Skeletal muscle satellite cell (primary cell): ENCODE measurements around the gene CD164. TPM values are rescaled to one million over a fixed set of nuclear protein-coding genes. Genes with fewer than 3 reads are reported as not detected.

ENCODE experiments used
- H3K27me3 ChIP-seq: 2 replicates; pipeline ENCODE4 v1.7.0; 2013; ENCODE audit warnings: low read length; ENCODE audit not compliant: control insufficient read depth, insufficient read depth
- H3K36me3 ChIP-seq: 2 replicates; pipeline ENCODE4 v1.7.0; 2013; ENCODE audit warnings: mild to moderate bottlenecking, control low read depth, low read length; ENCODE audit not compliant: insufficient read depth
- H3K4me1 ChIP-seq: 2 replicates; pipeline ENCODE4 v1.7.0; 2013; ENCODE audit warnings: low read length; ENCODE audit not compliant: control insufficient read depth, insufficient read depth
- H3K4me2 ChIP-seq: 2 replicates; pipeline ENCODE4 v1.7.0; 2013; ENCODE audit warnings: mild to moderate bottlenecking, low read length
- H3K4me3 ChIP-seq: 2 replicates; pipeline ENCODE4 v1.7.0; 2013; ENCODE audit warnings: low read length
- H3K9ac ChIP-seq: 2 replicates; pipeline ENCODE4 v1.7.0; 2013; ENCODE audit warnings: mild to moderate bottlenecking, low read depth, low read length, moderate library complexity
- H3K9me3 ChIP-seq: replicated peaks from 2 replicates; pipeline ENCODE4 v1.7.0; 2013; ENCODE audit warnings: mild to moderate bottlenecking, control low read depth, low read length
- total RNA-seq: library from RNA; depleted of rRNA; stranded (reverse); fragments of >200 nt; gene quantifications from 2 replicates; pipeline ENCODE4 v1.2.3, GENCODE V29; 2012; rRNA removed

Gene CD164
- total RNA-seq: 173 and 302 TPM in 2 replicates

DNA sequence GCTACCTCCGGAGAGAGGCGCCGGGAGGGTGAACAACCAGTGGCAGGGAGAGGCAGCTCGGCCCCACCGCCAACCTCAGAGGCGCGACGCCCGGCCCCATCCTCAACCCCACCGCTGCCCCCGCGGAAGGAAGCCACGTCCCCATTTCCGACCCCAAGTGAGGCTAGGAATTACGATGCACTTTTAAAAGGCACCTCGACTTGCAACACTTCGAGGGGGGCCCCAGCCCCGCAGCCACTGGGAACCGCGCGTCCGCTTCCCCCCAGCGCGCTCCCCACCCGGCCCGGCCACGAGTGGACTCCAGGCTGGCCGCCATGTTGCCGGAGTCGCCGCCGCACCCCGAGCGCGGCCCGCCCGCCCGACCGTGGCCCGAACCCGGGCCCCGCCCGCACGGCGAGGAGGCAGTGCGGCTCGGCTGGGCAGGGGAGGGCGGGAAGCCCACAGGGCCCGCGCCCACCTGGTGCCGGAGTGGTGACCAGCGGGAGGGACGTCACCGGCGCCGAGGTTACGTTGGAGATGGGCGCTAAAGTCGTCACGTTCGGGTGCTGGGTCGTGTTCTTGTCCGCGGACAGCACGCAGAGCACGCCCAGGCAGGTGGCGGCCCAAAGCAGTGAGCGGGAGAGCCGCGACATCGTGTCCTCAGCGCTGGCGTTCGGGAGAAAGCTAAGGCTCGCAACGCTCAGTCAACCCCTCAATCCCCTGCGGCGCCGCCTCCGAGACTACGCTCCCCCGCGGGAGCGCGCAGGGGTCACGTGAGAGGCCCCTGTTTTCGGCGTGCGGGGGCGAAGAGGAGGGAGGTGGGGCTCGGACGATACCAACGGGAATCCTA lies at the start of gene CD164:
CD164 (minus strand) TSS at position 721 of the 829 bp plus-strand sequence; CDS start at position 632, 89 bp downstream.
- Histone ChIP-seq H3K9me3 (no peaks in the 10 kb centered on the region), H3K36me3 (peaks cover 24% of the 10 kb centered on the region), H3K4me1 (peaks cover 27% of the 10 kb centered on the region), H3K4me3 (peak within 1 kb of the TSS; percentile 92), H3K27me3 (no peaks in the 10 kb centered on the region), H3K9ac (peak within 1 kb of the TSS; percentile 93), H3K4me2 (peak within 1 kb of the TSS; percentile 93)

DNA sequence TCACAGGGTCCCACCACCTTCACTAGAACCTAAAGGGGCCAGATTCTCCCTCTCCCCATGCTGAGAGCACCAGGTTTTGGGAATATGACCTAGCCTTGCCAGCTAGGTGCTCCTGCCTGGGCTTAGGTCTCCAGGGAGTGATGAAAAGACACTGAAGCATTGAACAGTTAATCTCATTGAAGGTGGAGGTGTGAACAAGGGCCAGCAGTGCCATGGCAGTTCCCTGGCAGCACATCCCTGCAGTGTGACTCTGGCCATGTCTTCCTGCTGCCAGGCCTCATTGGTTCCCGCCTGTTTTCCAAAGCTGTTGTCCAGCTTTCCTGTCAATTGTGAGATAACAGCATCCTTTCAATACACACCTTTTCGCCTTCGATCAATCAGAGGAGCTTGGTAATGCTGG lies 47.2 kb upstream of the CD164 start:
- Histone ChIP-seq H3K9me3 (no peaks in the 10 kb centered on the region), H3K9ac (no peak overlapping the region), H3K4me1 (peaks cover 7% of the 10 kb centered on the region), H3K4me2 (no peak overlapping the region), H3K27me3 (no peaks in the 10 kb centered on the region), H3K36me3 (no peaks in the 10 kb centered on the region), H3K4me3 (no peak overlapping the region)

DNA sequence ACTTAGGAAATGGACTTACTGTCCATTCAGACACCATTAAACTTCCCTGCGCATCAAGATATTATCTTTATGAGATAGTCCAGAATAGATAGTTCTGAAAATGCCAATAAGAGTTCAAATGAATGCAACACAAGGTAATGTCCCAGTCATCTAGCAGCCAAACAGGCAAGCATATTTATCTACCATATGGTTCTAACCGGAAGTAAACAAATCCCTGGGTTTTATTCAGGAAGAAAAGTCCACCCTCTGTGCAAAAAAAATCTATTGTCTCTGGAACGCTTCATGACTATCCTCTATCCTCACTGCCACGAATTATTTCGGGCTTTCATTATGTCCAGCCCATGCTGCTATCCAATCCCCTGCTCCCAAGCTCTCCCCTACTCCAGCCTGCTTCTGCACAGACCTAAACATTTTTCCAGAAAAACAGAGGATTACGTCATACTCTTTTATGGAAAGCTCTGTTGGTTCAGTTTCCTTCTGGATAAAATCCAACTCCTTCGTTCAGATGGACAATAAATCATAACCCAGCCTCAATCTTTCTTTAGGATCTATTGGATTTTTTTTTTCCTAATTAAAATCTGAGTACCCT lies 46.7 kb upstream of the CD164 start:
- Histone ChIP-seq H3K4me2 (peak overlapping the region; percentile 44), H3K4me3 (no peak overlapping the region), H3K9me3 (no peaks in the 10 kb centered on the region), H3K4me1 (peaks cover 8% of the 10 kb centered on the region), H3K27me3 (no peaks in the 10 kb centered on the region), H3K9ac (no peak overlapping the region), H3K36me3 (no peaks in the 10 kb centered on the region)

GRCh38 chr6:109424946-109425345 lies 42.7 kb upstream of the CD164 start:
- no peaks in the 10 kb centered on the region for H3K9me3 ChIP-seq
- no peak overlapping the region for H3K4me2 ChIP-seq
- no peaks in the 10 kb centered on the region for H3K27me3 ChIP-seq
- no peak overlapping the region for H3K4me3 ChIP-seq
- H3K9ac ChIP-seq: no peak overlapping the region
- H3K4me1 ChIP-seq: peaks cover 8% of the 10 kb centered on the region
- no peaks in the 10 kb centered on the region for H3K36me3 ChIP-seq

GRCh38 chr6:109421184-109421583 lies 38.9 kb upstream of the CD164 start:
- H3K27me3 ChIP-seq: no peaks in the 10 kb centered on the region
- no peaks in the 10 kb centered on the region for H3K36me3 ChIP-seq

GRCh38 chr6:109420751-109421150 lies 38.5 kb upstream of the CD164 start:
- H3K4me1 ChIP-seq: peaks cover 4% of the 10 kb centered on the region
- H3K36me3 ChIP-seq: no peaks in the 10 kb centered on the region
- H3K4me3 ChIP-seq: no peak overlapping the region

More at GRCh38 chr6:109421184-109421583, 38.9 kb upstream of the CD164 start:
- Histone ChIP-seq H3K9me3 (no peaks in the 10 kb centered on the region), H3K9ac (no peak overlapping the region), H3K4me1 (peaks cover 4% of the 10 kb centered on the region), H3K4me3 (no peak overlapping the region), H3K4me2 (no peak overlapping the region)

DNA sequence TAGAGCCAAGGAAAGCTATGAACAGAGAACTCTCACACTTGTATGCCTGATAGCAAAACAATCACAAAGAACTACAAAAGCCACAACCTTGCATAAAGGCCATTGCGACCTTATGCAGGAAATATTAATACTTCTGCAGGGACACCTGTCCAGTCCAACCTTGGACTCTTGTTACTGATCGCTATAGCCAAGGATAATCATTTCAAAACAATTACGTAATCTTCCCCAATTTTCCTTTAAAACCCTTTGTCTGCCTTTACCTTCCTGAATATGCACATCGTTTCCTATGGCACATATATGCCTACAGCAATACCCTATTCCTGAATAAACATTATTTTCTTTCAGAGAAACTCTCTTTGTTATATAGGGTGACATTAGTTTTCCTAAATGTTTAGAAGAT lies 35.4 kb upstream of the CD164 start:
- Histone ChIP-seq H3K9me3 (no peaks in the 10 kb centered on the region), H3K27me3 (no peaks in the 10 kb centered on the region), H3K4me3 (no peak overlapping the region), H3K36me3 (no peaks in the 10 kb centered on the region), H3K4me2 (no peak overlapping the region), H3K9ac (no peak overlapping the region), H3K4me1 (no peaks in the 10 kb centered on the region)

More at GRCh38 chr6:109420751-109421150, 38.5 kb upstream of the CD164 start:
- Histone ChIP-seq H3K27me3 (no peaks in the 10 kb centered on the region), H3K9ac (no peak overlapping the region), H3K9me3 (no peaks in the 10 kb centered on the region), H3K4me2 (no peak overlapping the region)

DNA sequence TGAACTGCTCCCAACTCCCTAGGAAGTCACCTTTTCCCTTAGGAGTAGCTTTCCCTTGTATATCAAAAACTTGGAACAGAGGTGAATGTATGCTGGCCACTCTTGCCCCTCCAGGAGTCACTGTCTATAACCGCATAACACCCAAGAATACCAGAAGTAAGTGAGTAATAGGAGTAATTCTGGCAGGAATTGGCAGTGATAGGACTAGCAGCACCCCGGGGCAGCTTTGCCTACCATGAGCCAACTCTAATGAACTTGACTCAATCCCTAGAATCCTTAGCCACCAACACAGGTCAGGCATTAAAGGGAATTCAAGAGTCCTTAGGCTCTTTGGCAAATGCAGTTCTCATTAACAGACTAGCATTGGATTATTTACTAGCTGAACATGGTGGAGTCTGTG lies 28.8 kb upstream of the CD164 start:
- no peaks in the 10 kb centered on the region for H3K4me1 ChIP-seq
- no peak overlapping the region for H3K9ac ChIP-seq
- H3K27me3 ChIP-seq: peaks cover 7% of the 10 kb centered on the region
- no peaks in the 10 kb centered on the region for H3K9me3 ChIP-seq
- no peak overlapping the region for H3K4me2 ChIP-seq
- H3K36me3 ChIP-seq: no peaks in the 10 kb centered on the region
- H3K4me3 ChIP-seq: no peak overlapping the region

GRCh38 chr6:109406196-109406595 lies 23.9 kb upstream of the CD164 start:
- Histone ChIP-seq H3K9ac (no peak overlapping the region), H3K4me1 (no peaks in the 10 kb centered on the region), H3K9me3 (no peaks in the 10 kb centered on the region), H3K4me3 (no peak overlapping the region), H3K27me3 (peaks cover 3% of the 10 kb centered on the region), H3K36me3 (no peaks in the 10 kb centered on the region), H3K4me2 (no peak overlapping the region)

- H3K9me3 ChIP-seq: no peaks in the 10 kb centered on the region
- no peaks in the 10 kb centered on the region for H3K4me1 ChIP-seq
- H3K4me3 ChIP-seq: no peak overlapping the region
- no peaks in the 10 kb centered on the region for H3K36me3 ChIP-seq
- H3K27me3 ChIP-seq: no peaks in the 10 kb centered on the region
- no peak overlapping the region for H3K4me2 ChIP-seq
- H3K9ac ChIP-seq: no peak overlapping the region
Measured at GRCh38 chr6:109397020-109397419, 14.8 kb upstream of the CD164 start.

DNA sequence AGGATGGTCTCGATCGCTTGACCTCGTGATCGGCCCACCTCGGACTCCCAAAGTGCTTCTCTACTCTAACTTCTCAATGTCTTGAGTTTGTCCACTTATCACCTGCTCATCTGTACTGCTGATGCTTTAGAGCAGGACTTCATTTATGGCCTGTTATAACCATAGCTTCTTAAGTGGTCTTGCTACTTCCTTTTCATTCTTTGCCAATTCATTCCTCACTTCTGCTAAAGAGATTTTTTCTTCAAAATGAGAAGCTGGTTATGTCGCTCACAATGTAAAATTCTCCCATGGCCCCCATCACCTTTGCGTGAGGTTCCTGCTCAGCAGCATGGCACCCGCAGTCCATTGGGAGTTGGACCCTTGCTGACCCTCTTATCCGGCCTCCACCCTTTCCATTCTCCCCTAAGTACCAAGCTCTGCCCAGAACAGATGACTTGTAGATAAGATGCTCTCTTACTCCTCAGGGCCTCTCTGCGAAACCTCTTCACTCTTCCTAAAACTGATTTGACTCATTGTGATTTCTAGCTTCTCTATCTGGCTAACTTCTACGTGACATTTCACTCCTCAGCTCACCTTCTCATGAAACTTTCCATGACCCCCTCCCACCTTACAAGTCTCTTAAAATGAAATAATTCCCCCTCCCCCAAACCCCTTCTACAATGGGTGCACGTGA lies 13.9 kb upstream of the CD164 start:
- Histone ChIP-seq H3K4me1 (no peaks in the 10 kb centered on the region), H3K4me2 (no peak overlapping the region), H3K4me3 (no peak overlapping the region), H3K27me3 (no peaks in the 10 kb centered on the region), H3K9ac (no peak overlapping the region), H3K9me3 (no peaks in the 10 kb centered on the region), H3K36me3 (no peaks in the 10 kb centered on the region)
